GM13976 (cell line): ENCODE measurements around the gene NECTIN2.

ENCODE experiments used
- DNase-seq: peaks from one replicate; pipeline ENCODE4 v3.0.0; 2012; ENCODE audit warnings: low spot score
- in situ Hi-C: fragments of 300-500 bp; cut with MboI; formaldehyde crosslinking; loops from one replicate; pipeline ENCODE4 v1.12.0; 2022; ENCODE audit warnings: low sequenced_read_pairs, mixed read lengths, inconsistent platforms; ENCODE audit not compliant: unreplicated experiment
- TF ChIP-seq, protein P1 (sequence below): IDR thresholded peaks from 2 replicates; pipeline ENCODE4 v1.5.1; 2012; ENCODE audit warnings: borderline replicate concordance, mild to moderate bottlenecking; ENCODE audit not compliant: insufficient read depth; ENCODE audit errors: extremely low read depth, missing control alignments, control extremely low read depth

NECTIN2 gene

DNA sequence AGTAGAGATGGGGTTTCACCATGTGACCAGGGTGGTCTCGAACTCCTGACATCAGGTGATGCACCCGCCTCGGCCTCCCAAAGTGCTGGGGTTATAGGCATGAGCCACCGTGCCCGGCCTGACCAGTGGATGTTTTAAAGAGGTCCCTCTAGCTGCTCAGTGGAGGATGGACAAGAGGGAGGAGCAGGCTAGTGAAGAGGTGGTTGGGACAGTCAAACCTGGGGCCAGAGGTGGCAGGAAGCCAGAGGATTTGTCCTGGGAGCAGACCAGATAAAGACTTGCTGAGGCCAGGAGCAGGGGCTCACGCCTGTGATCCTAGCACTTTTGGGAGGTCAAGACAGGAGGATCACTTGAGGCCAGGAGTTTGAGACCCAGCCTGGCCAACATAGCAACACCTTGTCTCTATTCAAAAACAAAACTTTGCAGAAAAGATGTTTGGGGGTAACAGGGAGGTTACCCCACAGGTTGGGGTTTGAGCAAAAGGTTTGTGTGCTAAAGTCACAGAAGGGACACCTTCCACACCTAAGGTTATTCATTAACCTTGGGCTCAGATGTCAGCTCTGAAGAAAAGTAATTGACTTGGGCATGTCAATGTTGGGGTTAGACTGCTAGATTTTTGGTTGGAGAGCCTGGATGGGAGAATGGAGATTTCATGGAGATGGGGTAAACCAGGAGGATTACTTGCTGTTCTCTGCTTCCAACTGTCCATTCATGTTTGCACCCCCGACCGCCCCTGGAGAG lies 28.2 kb upstream of the NECTIN2 start:
- DNase-seq: no peak
- in situ Hi-C loops: no loop called here
- TF ChIP-seq, protein P1, sequence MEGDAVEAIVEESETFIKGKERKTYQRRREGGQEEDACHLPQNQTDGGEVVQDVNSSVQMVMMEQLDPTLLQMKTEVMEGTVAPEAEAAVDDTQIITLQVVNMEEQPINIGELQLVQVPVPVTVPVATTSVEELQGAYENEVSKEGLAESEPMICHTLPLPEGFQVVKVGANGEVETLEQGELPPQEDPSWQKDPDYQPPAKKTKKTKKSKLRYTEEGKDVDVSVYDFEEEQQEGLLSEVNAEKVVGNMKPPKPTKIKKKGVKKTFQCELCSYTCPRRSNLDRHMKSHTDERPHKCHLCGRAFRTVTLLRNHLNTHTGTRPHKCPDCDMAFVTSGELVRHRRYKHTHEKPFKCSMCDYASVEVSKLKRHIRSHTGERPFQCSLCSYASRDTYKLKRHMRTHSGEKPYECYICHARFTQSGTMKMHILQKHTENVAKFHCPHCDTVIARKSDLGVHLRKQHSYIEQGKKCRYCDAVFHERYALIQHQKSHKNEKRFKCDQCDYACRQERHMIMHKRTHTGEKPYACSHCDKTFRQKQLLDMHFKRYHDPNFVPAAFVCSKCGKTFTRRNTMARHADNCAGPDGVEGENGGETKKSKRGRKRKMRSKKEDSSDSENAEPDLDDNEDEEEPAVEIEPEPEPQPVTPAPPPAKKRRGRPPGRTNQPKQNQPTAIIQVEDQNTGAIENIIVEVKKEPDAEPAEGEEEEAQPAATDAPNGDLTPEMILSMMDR: no peak

DNA sequence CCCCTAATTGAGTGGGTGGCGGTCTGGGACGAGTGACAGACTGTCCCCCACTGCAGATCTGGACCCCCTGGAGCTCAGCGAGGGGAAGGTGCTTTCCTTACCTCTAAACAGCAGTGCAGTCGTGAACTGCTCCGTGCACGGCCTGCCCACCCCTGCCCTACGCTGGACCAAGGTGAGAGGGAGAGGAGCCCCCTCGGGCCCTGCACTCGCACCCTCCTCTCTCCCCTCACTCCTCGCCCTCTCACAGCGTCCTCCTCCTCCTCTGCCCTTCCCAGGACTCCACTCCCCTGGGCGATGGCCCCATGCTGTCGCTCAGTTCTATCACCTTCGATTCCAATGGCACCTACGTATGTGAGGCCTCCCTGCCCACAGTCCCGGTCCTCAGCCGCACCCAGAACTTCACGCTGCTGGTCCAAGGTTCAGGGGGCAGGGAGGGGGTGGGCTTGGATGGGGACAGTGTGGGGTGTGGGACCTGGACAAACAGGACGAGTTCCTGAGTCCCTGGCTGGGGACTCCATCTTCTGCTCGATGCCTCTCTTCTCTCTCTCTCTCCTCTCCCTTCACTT lies 27.5 kb upstream of the NECTIN2 start:
- no peak for DNase-seq
- TF ChIP-seq, protein P1: no peak
- in situ Hi-C loops: no loop called here

DNA sequence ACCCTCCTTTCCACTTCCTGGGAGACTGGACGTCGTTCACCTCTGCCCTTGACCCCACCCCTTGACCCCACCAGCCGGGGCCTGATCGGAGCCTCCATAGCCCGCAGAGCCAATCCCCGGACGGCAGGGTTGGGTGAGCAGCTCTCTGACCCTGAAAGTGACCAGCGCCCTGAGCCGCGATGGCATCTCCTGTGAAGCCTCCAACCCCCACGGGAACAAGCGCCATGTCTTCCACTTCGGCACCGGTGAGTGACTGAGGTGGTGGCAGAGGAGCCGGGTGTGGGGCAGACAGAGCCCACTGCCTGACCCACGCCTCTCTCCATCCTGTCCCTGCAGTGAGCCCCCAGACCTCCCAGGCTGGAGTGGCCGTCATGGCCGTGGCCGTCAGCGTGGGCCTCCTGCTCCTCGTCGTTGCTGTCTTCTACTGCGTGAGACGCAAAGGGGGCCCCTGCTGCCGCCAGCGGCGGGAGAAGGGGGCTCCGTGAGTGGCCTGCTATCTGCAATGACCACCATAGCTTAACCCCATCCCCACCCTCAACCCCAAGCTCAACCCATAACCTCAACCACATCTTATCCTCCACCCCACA lies 26.8 kb upstream of the NECTIN2 start:
- in situ Hi-C loops: no loop called here
- TF ChIP-seq, protein P1: no peak
- no peak for DNase-seq

DNA sequence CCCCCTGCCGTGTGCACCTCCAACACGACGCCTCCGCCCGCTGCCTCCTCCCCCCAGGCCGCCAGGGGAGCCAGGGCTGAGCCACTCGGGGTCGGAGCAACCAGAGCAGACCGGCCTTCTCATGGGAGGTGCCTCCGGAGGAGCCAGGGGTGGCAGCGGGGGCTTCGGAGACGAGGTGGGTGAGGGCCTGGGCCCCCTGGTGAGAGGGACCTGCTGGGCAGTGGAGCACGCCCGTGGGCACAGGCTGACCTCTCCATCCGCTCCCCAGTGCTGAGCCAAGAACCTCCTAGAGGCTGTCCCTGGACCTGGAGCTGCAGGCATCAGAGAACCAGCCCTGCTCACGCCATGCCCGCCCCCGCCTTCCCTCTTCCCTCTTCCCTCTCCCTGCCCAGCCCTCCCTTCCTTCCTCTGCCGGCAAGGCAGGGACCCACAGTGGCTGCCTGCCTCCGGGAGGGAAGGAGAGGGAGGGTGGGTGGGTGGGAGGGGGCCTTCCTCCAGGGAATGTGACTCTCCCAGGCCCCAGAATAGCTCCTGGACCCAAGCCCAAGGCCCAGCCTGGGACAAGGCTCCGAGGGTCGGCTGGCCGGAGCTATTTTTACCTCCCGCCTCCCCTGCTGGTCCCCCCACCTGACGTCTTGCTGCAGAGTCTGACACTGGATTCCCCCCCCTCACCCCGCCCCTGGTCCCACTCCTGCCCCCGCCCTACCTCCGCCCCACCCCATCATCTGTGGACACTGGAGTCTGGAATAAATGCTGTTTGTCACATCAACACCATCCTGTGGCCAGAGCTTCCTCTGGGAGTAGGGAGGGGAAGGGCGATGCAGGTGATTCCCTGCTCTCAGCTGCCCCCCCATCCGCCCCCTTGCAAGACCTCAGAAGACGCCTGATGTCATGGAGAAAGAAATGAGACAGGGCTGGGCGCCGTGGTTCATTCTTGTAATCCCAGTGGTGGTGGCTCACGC lies 25.2 kb upstream of the NECTIN2 start:
- no peak for DNase-seq
- in situ Hi-C loops: no loop called here
- TF ChIP-seq, protein P1: no peak

DNA sequence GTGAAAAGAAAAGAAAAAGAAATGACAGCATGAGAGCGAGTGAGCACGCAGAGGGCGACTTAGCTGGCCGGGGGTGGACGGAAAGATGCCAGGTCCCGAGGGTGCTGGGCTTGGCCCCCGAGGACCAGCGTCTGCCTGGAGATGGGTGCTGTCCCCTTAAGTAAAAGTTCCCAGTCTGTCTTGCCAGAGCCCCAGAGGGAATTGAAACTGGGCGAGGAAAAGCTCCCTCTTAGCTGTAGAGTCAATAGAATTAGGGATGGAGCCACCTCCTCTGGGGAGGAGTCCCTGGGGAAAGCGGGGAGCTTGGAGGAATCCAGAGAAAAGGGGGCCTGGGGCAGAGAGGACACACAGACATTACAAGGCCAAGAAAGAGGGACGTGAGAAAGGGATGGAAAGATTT lies 23.9 kb upstream of the NECTIN2 start:
- in situ Hi-C loops: no loop called here
- no peak for DNase-seq
- TF ChIP-seq, protein P1: no peak
